HG02759 (cell line): ENCODE data around the gene BRMS1.
"Not testable (repeated sequence)": the region's sequence is repeated elsewhere in the genome, so short reads cannot be mapped to it uniquely, and the experiment has no call there.

Experiments
- ATAC-seq: cut with Tn5 transposase; IDR thresholded peaks from one replicate; pipeline ENCODE4 v1.9.1; 2021; ENCODE audit warnings: mild to moderate bottlenecking, moderate library complexity; ENCODE audit not compliant: unreplicated experiment

Gene BRMS1

GRCh38 chr11:66363805-66364535 lies 19.1 kb upstream of the BRMS1 start:
- no peak for ATAC-seq

- ATAC-seq: no peak
These were observed 18.3 kb upstream of the BRMS1 start for GRCh38 chr11:66363187-66363601.

GRCh38 chr11:66362481-66363147 lies 17.7 kb upstream of the BRMS1 start:
- no peak for ATAC-seq

GRCh38 chr11:66361502-66361941 lies 16.6 kb upstream of the BRMS1 start:
- no peak for ATAC-seq

GRCh38 chr11:66360406-66361073 lies 15.6 kb upstream of the BRMS1 start:
- ATAC-seq: no peak

- ATAC-seq: no peak
These were observed 14.8 kb upstream of the BRMS1 start for GRCh38 chr11:66359662-66360087.

GRCh38 chr11:66350560-66351235 lies 5.8 kb upstream of the BRMS1 start:
- ATAC-seq: not testable (repeated sequence)

GRCh38 chr11:66349084-66349386 lies 4.1 kb upstream of the BRMS1 start:
- ATAC-seq: no peak

- ATAC-seq: peak; percentile 48
These were observed 2.7 kb upstream of the BRMS1 start, which contains the start of gene B4GAT1 for GRCh38 chr11:66347425-66348276. Gene B4GAT1, minus strand, starts transcription at chr11:66347629. Its CDS starts 84 bp downstream, at chr11:66347545.

GRCh38 chr11:66346476-66347424 lies 1.8 kb upstream of the BRMS1 start:
- ATAC-seq: no peak

GRCh38 chr11:66345316-66345649 lies 379 bp upstream of the BRMS1 start:
- peak; percentile 6 for ATAC-seq

GRCh38 chr11:66343176-66343575 lies 1.7 kb downstream of the BRMS1 start:
- ATAC-seq: no peak

GRCh38 chr11:66341502-66342126 lies 3.3 kb downstream of the BRMS1 start:
- ATAC-seq: no peak

- no peak for ATAC-seq
These were observed 4.1 kb downstream of the BRMS1 start for GRCh38 chr11:66340596-66341501.

GRCh38 chr11:66339686-66340483 lies 5.0 kb downstream of the BRMS1 start:
- ATAC-seq: no peak

GRCh38 chr11:66339162-66339675 lies 5.7 kb downstream of the BRMS1 start:
- ATAC-seq: no peak
